ENCODE data around the gene LRRTM2.

LRRTM2 gene

DNA sequence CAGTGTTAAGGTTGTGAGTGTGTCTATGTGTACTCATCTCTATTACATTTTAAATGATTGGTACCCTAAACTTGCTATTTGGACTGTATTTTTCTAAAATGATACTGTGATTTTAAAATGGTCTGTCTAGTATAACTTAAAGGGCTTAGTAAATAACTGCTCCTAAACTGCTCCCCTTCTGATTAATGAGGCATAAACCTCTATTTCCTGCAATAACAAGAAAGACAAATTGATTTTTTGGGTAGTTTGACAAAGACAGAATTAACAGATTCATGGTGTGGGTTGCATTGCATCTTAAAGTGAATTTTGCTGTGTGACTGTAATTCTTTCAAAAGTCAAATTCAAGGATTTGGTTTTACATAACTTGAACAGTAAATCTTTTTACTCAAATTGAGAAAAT lies 8.1 kb upstream of the LRRTM2 start:
- DNase-seq (ENCODE audit: low read depth in 2 of 2, low spot score in 1 of 2): no peak

- DNase-seq (ENCODE audit: low read depth in 2 of 2, low spot score in 1 of 2): no peak
These were observed 3.5 kb upstream of the LRRTM2 start for GRCh38 chr5:138878437-138879235.

GRCh38 chr5:138876811-138877210 lies 1.7 kb upstream of the LRRTM2 start:
- DNase-seq (ENCODE audit: low read depth in 2 of 2, low spot score in 1 of 2): no peak

GRCh38 chr5:138875946-138876345 lies 811 bp upstream of the LRRTM2 start:
- DNase-seq (ENCODE audit: low read depth in 2 of 2, low spot score in 1 of 2): no peak

GRCh38 chr5:138875552-138875875 lies 379 bp upstream of the LRRTM2 start:
- DNase-seq (ENCODE audit: low read depth in 2 of 2, low spot score in 1 of 2): no peak

GRCh38 chr5:138874241-138874640 lies 894 bp downstream of the LRRTM2 start:
- DNase-seq (ENCODE audit: low read depth in 2 of 2, low spot score in 1 of 2): no peak

GRCh38 chr5:138873466-138874221 lies 1.5 kb downstream of the LRRTM2 start:
- DNase-seq (ENCODE audit: low read depth in 2 of 2, low spot score in 1 of 2): no peak

GRCh38 chr5:138872841-138873465 lies 2.2 kb downstream of the LRRTM2 start:
- DNase-seq (ENCODE audit: low read depth in 2 of 2, low spot score in 1 of 2): no peak

DNA sequence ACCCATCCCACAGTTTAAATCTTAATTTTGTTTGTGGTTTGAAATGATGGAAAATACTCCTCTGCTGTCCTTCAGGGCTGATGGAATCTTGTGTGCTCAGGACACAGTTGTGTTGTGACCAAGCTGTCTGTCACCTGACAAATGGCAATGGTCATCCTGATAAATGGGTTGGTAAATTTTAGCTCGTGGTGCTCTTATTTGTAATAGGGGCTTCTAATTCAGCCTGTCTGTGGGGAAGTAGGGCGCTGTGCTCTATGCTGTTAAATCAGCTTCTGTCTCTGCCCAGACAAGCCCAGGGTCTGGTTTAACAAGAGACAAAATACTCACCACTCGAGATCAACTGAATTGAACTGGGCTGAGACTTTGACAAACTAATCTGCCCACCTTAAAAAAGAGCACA lies 4.5 kb downstream of the LRRTM2 start:
- DNase-seq (ENCODE audit: low read depth in 2 of 2, low spot score in 1 of 2): no peak

DNA sequence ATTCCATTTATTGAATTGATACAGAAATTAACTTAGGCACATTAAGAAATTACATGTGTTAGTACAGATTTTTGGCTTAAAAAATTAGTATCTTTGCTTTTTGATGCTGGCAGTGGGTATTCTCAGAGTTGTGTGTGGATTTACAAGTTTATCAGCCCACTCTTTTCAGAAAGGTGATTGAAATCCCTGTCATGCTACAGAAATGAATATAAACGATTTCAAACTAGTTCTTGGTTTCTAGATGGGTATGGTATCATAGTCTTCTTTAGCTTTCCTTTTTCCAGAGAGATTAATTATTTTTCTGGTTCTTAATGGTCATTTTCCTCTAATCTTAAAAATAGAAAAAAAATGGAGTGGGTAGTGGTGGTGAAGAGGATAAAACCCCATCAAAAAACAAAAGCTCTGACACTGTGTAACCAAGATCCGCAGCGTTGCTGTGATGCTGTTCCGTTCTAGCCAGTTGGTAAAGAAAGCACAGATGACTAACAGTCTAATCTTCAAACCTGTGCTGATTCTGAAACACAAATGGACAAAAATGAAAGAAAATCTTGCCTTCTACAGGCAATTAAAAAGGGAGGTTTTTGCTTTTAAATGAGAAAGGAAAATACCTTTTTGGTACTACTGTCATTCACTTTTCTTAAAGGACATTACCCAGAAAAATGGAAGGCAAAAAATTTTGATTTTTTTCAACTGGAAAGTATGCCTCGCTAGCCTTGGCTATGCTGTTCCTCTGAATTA lies 5.2 kb downstream of the LRRTM2 start:
- DNase-seq (ENCODE audit: low read depth in 2 of 2, low spot score in 1 of 2): no peak

DNA sequence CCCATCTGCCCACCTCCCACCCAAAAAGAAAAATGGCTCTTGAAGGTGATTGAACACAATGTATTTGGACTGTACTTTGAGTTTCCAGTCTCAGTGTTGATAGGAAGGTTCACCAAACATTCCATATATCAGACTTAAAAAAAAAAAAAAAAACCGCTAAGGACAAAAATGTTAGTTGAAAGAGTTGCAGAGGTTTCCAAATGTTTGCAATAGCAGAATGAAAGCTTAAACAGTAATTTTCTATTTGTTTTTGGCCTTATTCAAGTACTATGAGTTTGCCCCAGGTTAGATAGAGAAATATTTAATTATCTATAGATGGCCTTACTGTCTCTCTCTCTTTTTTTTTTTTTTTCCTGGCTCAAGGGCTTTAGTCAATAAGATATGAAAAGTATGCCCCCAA lies 6.1 kb downstream of the LRRTM2 start:
- no peak for DNase-seq (ENCODE audit: low read depth in 2 of 2, low spot score in 1 of 2)

- no peak for DNase-seq (ENCODE audit: low read depth in 2 of 2, low spot score in 1 of 2)
These were observed 8.1 kb downstream of the LRRTM2 start for GRCh38 chr5:138867011-138867410.

- no peak for DNase-seq (ENCODE audit: low read depth in 2 of 2, low spot score in 1 of 2)
These were observed 22.0 kb downstream of the LRRTM2 start for GRCh38 chr5:138853132-138853531.

DNA sequence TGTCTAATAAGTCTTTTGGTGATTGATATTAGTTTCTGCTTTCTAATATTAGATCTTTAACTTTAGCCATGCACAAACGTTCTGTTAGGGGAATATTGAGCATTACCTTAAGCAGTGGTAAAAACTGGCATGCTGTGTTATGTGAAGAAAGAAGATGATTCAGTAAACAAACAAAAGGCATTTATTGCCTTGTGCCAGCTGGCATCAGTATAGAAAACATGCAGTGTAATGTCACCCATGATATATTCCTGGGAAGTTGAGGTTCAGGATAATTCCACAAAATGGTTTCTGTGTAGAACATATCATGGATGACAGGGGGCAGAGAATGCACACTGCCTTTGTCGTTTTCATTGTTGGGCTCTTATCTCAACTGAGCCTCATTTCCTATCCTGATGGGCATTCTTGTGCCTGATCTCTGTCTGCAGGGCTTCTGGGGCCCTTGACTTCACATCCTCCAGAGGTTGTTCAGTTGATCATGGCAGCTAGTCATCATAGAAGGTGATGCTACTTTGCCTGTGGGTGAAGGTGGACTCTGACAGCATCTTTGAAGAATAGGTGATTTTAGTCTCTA lies 24.2 kb downstream of the LRRTM2 start:
- DNase-seq (ENCODE audit: low read depth in 2 of 2, low spot score in 1 of 2): no peak

DNA sequence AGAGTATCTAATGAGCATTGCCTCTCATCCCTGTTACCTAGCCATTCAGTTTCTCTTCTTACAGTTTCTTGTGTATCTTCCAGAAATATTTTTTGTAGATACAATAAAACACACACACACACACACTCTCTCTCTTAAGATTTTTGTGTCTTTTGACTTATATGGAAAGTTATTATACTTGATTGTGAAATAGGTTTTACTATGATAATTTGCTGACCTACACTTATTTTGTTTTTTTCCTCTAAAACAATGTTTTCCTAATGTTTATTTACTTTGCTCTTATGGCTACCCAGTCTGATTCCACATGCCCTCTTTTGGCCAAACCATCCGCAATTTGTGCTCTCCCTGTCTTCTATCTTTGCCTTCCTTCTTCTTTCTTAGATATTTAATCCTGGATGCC lies 25.3 kb downstream of the LRRTM2 start:
- no peak for DNase-seq (ENCODE audit: low read depth in 2 of 2, low spot score in 1 of 2)

DNA sequence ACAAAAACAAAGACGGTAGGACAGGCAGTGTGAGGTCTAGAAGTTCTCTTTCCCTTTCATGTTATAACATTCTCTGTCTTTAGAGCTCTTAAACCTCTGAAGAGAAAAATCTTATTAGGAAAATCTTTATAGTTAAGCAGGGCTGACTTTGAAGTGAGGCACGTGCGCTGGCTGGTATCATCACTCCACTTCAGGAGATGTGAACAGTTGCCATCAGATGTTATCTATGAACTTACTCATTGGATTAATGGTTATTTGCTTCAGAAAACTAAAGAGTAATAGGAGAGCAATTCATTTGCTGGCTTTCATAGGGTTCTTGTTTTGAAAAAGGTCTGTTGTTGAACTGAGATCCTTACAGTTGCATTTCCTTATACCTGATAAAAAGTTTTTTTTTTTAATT lies 25.7 kb downstream of the LRRTM2 start:
- DNase-seq (ENCODE audit: low read depth in 2 of 2, low spot score in 1 of 2): no peak

GRCh38 chr5:138844812-138845513 lies 30.2 kb downstream of the LRRTM2 start:
- no peak for DNase-seq (ENCODE audit: low read depth in 2 of 2, low spot score in 1 of 2)

- DNase-seq (ENCODE audit: low read depth in 2 of 2, low spot score in 1 of 2): no peak
These were observed 31.0 kb downstream of the LRRTM2 start for GRCh38 chr5:138844125-138844461.

DNA sequence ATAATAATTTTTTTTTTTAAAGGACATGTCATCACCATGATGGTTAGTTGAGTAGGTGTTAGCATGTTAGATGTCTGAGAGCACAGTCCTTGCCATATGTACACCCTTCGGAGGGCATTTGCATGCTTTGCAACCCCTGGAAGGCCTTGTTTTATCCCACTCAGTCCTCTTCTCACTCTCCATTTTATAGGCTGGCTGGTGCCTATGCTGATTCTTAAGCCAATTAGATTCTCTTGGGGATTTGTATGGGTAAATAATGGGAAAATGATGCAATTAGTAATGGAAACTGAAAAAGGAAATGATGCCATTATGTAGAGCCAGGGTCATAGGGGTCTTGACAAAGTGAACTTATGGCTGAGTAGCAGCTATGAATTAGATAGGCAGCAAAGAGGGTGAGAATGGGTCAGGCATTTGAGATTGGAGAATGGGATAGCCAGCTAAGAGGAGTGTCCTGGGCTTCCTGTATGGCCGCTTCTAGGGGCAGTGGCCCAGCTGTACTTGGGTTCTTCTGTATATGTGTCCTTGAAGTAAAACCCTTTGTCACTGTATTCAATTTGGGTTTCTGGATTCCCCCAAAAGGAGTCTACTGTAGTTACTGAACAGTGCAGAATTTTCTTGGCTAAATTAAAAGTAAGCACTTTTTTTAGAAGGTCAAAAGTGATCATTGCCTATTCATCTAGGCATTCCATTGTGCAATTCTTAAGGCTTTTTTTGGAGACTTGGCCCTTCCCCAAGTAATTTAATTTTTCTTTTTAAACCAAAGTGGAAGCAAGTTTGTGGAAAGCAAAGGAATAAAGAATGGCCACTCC lies 31.6 kb downstream of the LRRTM2 start:
- no peak for DNase-seq (ENCODE audit: low read depth in 2 of 2, low spot score in 1 of 2)

- DNase-seq (ENCODE audit: low read depth in 2 of 2, low spot score in 1 of 2): no peak
These were observed 33.6 kb downstream of the LRRTM2 start for GRCh38 chr5:138841531-138841930.

All from stimulated activated CD8-positive, alpha-beta memory T cell treated with anti-CD3 and anti-CD28 coated beads, Interleukin-4, amount 100 ng/mL, for 1 hour (primary cell).